ENCODE data around the gene ARID1A.

ARID1A gene

GRCh38 chr1:26779098-26779668 lies 83.4 kb downstream of the ARID1A start:
- Histone ChIP-seq H3K27me3 (replicated peaks in 2 of 5; ENCODE audit: control insufficient read depth in 4 of 5, insufficient read depth in 5 of 5, low read length in 4 of 5) (no peaks in the 10 kb centered on the region), H3K9me3 (ENCODE audit: control extremely low read depth in 1 of 5, control insufficient read depth in 4 of 5, insufficient read depth in 2 of 5, low read depth in 1 of 5, low read length in 4 of 5) (no peaks in the 10 kb centered on the region), H3K36me3 (ENCODE audit: control insufficient read depth in 4 of 4, insufficient read depth in 4 of 4, low read length in 3 of 4) (peaks cover 18 to 84% (median 64%) of the 10 kb centered on the region in 4 experiments), H3K27ac (ENCODE audit: insufficient read depth in 1 of 2, low read depth in 1 of 2, low read length in 2 of 2, poor library complexity in 1 of 2, severe bottlenecking in 2 of 2) (no peak overlapping the region), H3K4me1 (ENCODE audit: control extremely low read depth in 1 of 4, control insufficient read depth in 4 of 4, insufficient read depth in 4 of 4, low read length in 3 of 4) (peaks cover 10 to 30% (median 24%) of the 10 kb centered on the region in 4 experiments), H3K4me3 (ENCODE audit: control insufficient read depth in 1 of 7, extremely low read depth in 1 of 7, insufficient read depth in 4 of 7, low read depth in 2 of 7, low read length in 6 of 7) (no peak overlapping the region)
- CTCF ChIA-PET, result interaction anchor here (0.8 to 3.5 kb wide), 12 partner anchors 9 to 180 kb away, joined by 3 to 18 read pairs (median 4); partner anchors contain the start of gene PIGV
- POLR2A ChIA-PET, result interaction anchor here (1.3 kb wide), 1 partner anchor 8 kb away, joined by 5 read pairs; the partner anchor contains the start of gene PIGV
- DNase-seq, result no peak
- WGBS (ENCODE audit: insufficient coverage), result 88% methylated on average over 11 of the region's 11 CpGs

- Histone ChIP-seq H3K4me3 (ENCODE audit: control insufficient read depth in 1 of 7, extremely low read depth in 1 of 7, insufficient read depth in 4 of 7, low read depth in 2 of 7, low read length in 6 of 7) (no peak overlapping the region), H3K4me1 (ENCODE audit: control extremely low read depth in 1 of 4, control insufficient read depth in 4 of 4, insufficient read depth in 4 of 4, low read length in 3 of 4) (peaks cover 22 to 43% (median 36%) of the 10 kb centered on the region in 4 experiments), H3K27me3 (replicated peaks in 2 of 5; ENCODE audit: control insufficient read depth in 4 of 5, insufficient read depth in 5 of 5, low read length in 4 of 5) (no peaks in the 10 kb centered on the region), H3K9me3 (ENCODE audit: control extremely low read depth in 1 of 5, control insufficient read depth in 4 of 5, insufficient read depth in 2 of 5, low read depth in 1 of 5, low read length in 4 of 5) (no peaks in the 10 kb centered on the region), H3K36me3 (ENCODE audit: control insufficient read depth in 4 of 4, insufficient read depth in 4 of 4, low read length in 3 of 4) (peaks cover 10 to 74% (median 52%) of the 10 kb centered on the region in 4 experiments), H3K27ac (ENCODE audit: insufficient read depth in 1 of 2, low read depth in 1 of 2, low read length in 2 of 2, poor library complexity in 1 of 2, severe bottlenecking in 2 of 2) (no peak overlapping the region)
- CTCF ChIA-PET, result interaction anchor here (0.9 to 3.4 kb wide), 4 partner anchors 9 to 82 kb away, joined by 3 to 14 read pairs (median 4); no protein-coding TSS in a partner anchor
- WGBS (ENCODE audit: insufficient coverage), result 96% methylated on average over 18 of the region's 21 CpGs
- POLR2A ChIA-PET, result no interaction called here
- peak in 1 of 3 donors; percentile 19 for DNase-seq
Measured at GRCh38 chr1:26780344-26780957, 84.6 kb downstream of the ARID1A start.

GRCh38 chr1:26781206-26781825 lies 85.5 kb downstream of the ARID1A start:
- ChIA-PET POLR2A (no interaction called here), CTCF (interaction anchor here (0.7 to 3.4 kb wide), 6 partner anchors 9 to 179 kb away, joined by 3 to 14 read pairs (median 4); no protein-coding TSS in a partner anchor)

GRCh38 chr1:26782521-26783212 lies 86.9 kb downstream of the ARID1A start:
- H3K36me3 ChIP-seq (ENCODE audit: control insufficient read depth in 4 of 4, insufficient read depth in 4 of 4, low read length in 3 of 4), result peaks cover 6 to 58% (median 43%) of the 10 kb centered on the region in 4 experiments
- no peak for DNase-seq
- H3K4me3 ChIP-seq (ENCODE audit: control insufficient read depth in 1 of 7, extremely low read depth in 1 of 7, insufficient read depth in 4 of 7, low read depth in 2 of 7, low read length in 6 of 7), result no peak overlapping the region
- ChIA-PET CTCF (interaction anchor here (3.4 to 9.5 kb wide), 2 partner anchors 11 to 180 kb away, joined by 14 to 186 read pairs; no protein-coding TSS in a partner anchor), POLR2A (no interaction called here)
- H3K27me3 ChIP-seq (replicated peaks in 2 of 5; ENCODE audit: control insufficient read depth in 4 of 5, insufficient read depth in 5 of 5, low read length in 4 of 5), result no peaks in the 10 kb centered on the region
- H3K27ac ChIP-seq (ENCODE audit: insufficient read depth in 1 of 2, low read depth in 1 of 2, low read length in 2 of 2, poor library complexity in 1 of 2, severe bottlenecking in 2 of 2), result peak overlapping the region in 1 of 2 experiments; percentile 65
- peaks cover 34 to 65% (median 57%) of the 10 kb centered on the region in 4 experiments for H3K4me1 ChIP-seq (ENCODE audit: control extremely low read depth in 1 of 4, control insufficient read depth in 4 of 4, insufficient read depth in 4 of 4, low read length in 3 of 4)
- 90% methylated on average over 3 of the region's 3 CpGs for WGBS (ENCODE audit: insufficient coverage)
- no peaks in the 10 kb centered on the region for H3K9me3 ChIP-seq (ENCODE audit: control extremely low read depth in 1 of 5, control insufficient read depth in 4 of 5, insufficient read depth in 2 of 5, low read depth in 1 of 5, low read length in 4 of 5)

More at GRCh38 chr1:26781206-26781825, 85.5 kb downstream of the ARID1A start:
- Histone ChIP-seq H3K27ac (ENCODE audit: insufficient read depth in 1 of 2, low read depth in 1 of 2, low read length in 2 of 2, poor library complexity in 1 of 2, severe bottlenecking in 2 of 2) (no peak overlapping the region), H3K27me3 (replicated peaks in 2 of 5; ENCODE audit: control insufficient read depth in 4 of 5, insufficient read depth in 5 of 5, low read length in 4 of 5) (no peaks in the 10 kb centered on the region), H3K4me3 (ENCODE audit: control insufficient read depth in 1 of 7, extremely low read depth in 1 of 7, insufficient read depth in 4 of 7, low read depth in 2 of 7, low read length in 6 of 7) (no peak overlapping the region), H3K4me1 (ENCODE audit: control extremely low read depth in 1 of 4, control insufficient read depth in 4 of 4, insufficient read depth in 4 of 4, low read length in 3 of 4) (peaks cover 29 to 52% (median 45%) of the 10 kb centered on the region in 4 experiments), H3K9me3 (ENCODE audit: control extremely low read depth in 1 of 5, control insufficient read depth in 4 of 5, insufficient read depth in 2 of 5, low read depth in 1 of 5, low read length in 4 of 5) (no peaks in the 10 kb centered on the region), H3K36me3 (ENCODE audit: control insufficient read depth in 4 of 4, insufficient read depth in 4 of 4, low read length in 3 of 4) (peaks cover 6 to 68% (median 48%) of the 10 kb centered on the region in 4 experiments)
- 96% methylated on average over 7 of the region's 11 CpGs for WGBS (ENCODE audit: insufficient coverage)
- no peak for DNase-seq

- CTCF ChIA-PET, result interaction anchor here (0.9 to 9.5 kb wide), 4 partner anchors 12 to 181 kb away, joined by 3 to 186 read pairs (median 8); no protein-coding TSS in a partner anchor
- no peaks in the 10 kb centered on the region for H3K27me3 ChIP-seq (replicated peaks in 2 of 5; ENCODE audit: control insufficient read depth in 4 of 5, insufficient read depth in 5 of 5, low read length in 4 of 5)
- H3K9me3 ChIP-seq (ENCODE audit: control extremely low read depth in 1 of 5, control insufficient read depth in 4 of 5, insufficient read depth in 2 of 5, low read depth in 1 of 5, low read length in 4 of 5), result no peaks in the 10 kb centered on the region
- peaks cover 37 to 65% (median 57%) of the 10 kb centered on the region in 4 experiments for H3K4me1 ChIP-seq (ENCODE audit: control extremely low read depth in 1 of 4, control insufficient read depth in 4 of 4, insufficient read depth in 4 of 4, low read length in 3 of 4)
- H3K27ac ChIP-seq (ENCODE audit: insufficient read depth in 1 of 2, low read depth in 1 of 2, low read length in 2 of 2, poor library complexity in 1 of 2, severe bottlenecking in 2 of 2), result peak overlapping the region in 1 of 2 experiments; percentile 65
- peaks cover 6 to 50% (median 35%) of the 10 kb centered on the region in 4 experiments for H3K36me3 ChIP-seq (ENCODE audit: control insufficient read depth in 4 of 4, insufficient read depth in 4 of 4, low read length in 3 of 4)
- WGBS (ENCODE audit: insufficient coverage), result 100% methylated on average over 4 of the region's 5 CpGs
- DNase-seq, result no peak
- no peak overlapping the region for H3K4me3 ChIP-seq (ENCODE audit: control insufficient read depth in 1 of 7, extremely low read depth in 1 of 7, insufficient read depth in 4 of 7, low read depth in 2 of 7, low read length in 6 of 7)
- POLR2A ChIA-PET, result interaction anchor here (0.6 kb wide), 1 partner anchor 278 kb away, joined by 5 read pairs; no protein-coding TSS in a partner anchor
Measured at GRCh38 chr1:26783646-26784022, 87.8 kb downstream of the ARID1A start.

- DNase-seq, result no peak
- 100% methylated on average over 2 of the region's 2 CpGs for whole genome bisulfite sequencing (ENCODE audit: insufficient coverage)
- Histone ChIP-seq H3K9me3 (ENCODE audit: control extremely low read depth in 1 of 5, control insufficient read depth in 4 of 5, insufficient read depth in 2 of 5, low read depth in 1 of 5, low read length in 4 of 5) (no peaks in the 10 kb centered on the region), H3K36me3 (ENCODE audit: control insufficient read depth in 4 of 4, insufficient read depth in 4 of 4, low read length in 3 of 4) (peaks cover 6 to 43% (median 29%) of the 10 kb centered on the region in 4 experiments), H3K4me1 (ENCODE audit: control extremely low read depth in 1 of 4, control insufficient read depth in 4 of 4, insufficient read depth in 4 of 4, low read length in 3 of 4) (peaks cover 41 to 66% (median 60%) of the 10 kb centered on the region in 4 experiments), H3K27me3 (replicated peaks in 2 of 5; ENCODE audit: control insufficient read depth in 4 of 5, insufficient read depth in 5 of 5, low read length in 4 of 5) (no peaks in the 10 kb centered on the region), H3K27ac (ENCODE audit: insufficient read depth in 1 of 2, low read depth in 1 of 2, low read length in 2 of 2, poor library complexity in 1 of 2, severe bottlenecking in 2 of 2) (peak overlapping the region in 1 of 2 experiments; percentile 96), H3K4me3 (ENCODE audit: control insufficient read depth in 1 of 7, extremely low read depth in 1 of 7, insufficient read depth in 4 of 7, low read depth in 2 of 7, low read length in 6 of 7) (no peak overlapping the region)
- POLR2A ChIA-PET, result no interaction called here
- CTCF ChIA-PET, result interaction anchor here (0.9 to 9.5 kb wide), 7 partner anchors 13 to 182 kb away, joined by 3 to 186 read pairs (median 7); no protein-coding TSS in a partner anchor
Measured at GRCh38 chr1:26784023-26784871, 88.4 kb downstream of the ARID1A start.
